B cell (primary cell): ENCODE data around the gene NR3C2. TPM values are rescaled to one million over a fixed set of nuclear protein-coding genes. Genes with fewer than 3 reads are reported as not detected.

Experiments used
- ATAC-seq: fragments of 200-7000 bp; cut with Tn5 transposase; one replicate; pipeline ENCODE4 v1.10.0; 2021; ENCODE audit warnings: low read depth, mild to moderate bottlenecking, moderate number of reproducible peaks, moderate library complexity
- CTCF ChIA-PET: fragments of 350-600 bp; sonication (Branson Sonifier 250); formaldehyde crosslinking; loops from one replicate; lab custom pipeline; 2021; ENCODE audit warnings: antibody characterized with exemption, inconsistent platforms; lab: Charles Lee
- POLR2A ChIA-PET: fragments of 350-600 bp; sonication (Branson Sonifier 250); formaldehyde crosslinking; loops from one replicate; lab custom pipeline; 2021; ENCODE audit warnings: antibody characterized with exemption; lab: Charles Lee
- DNase-seq: peaks from one replicate; pipeline ENCODE4 v3.0.0; 2013
- H2AFZ ChIP-seq: 2 replicates; pipeline ENCODE4 v1.6.1; 2012; ENCODE audit warnings: mild to moderate bottlenecking, low read depth, low read length; ENCODE audit not compliant: insufficient read depth, poor library complexity, severe bottlenecking
- H3K27ac ChIP-seq, 2 donors: 1 replicate in 1 of 2; 2 replicates in 1 of 2; pipeline ENCODE4 v1.5.1; 2012 to 2013; ENCODE audit warnings: low read length in 2 of 2, mild to moderate bottlenecking in 2 of 2, moderate library complexity in 1 of 2
- H3K27me3 ChIP-seq, 4 experiments: fragments of 200-600 bp in 1 of 4; sonication (generic) in 1 of 4; replicated peaks in 1 of 4; 1 replicate in 2 of 4; 2 replicates in 2 of 4; pipeline versions ENCODE4 v1.6.1 to v1.7.0; 2013 to 2016; ENCODE audit warnings: low read length in 3 of 4, mild to moderate bottlenecking in 2 of 4, mixed read lengths in 1 of 4, moderate library complexity in 1 of 4; ENCODE audit not compliant: insufficient read depth in 4 of 4, control insufficient read depth in 3 of 4; ENCODE audit errors: control extremely low read depth in 1 of 4
- H3K36me3 ChIP-seq, 2 experiments: replicated peaks in 1 of 2; 1 replicate in 1 of 2; 2 replicates in 1 of 2; pipeline versions ENCODE4 v1.6.1 to v1.7.1; 2013; ENCODE audit warnings: low read length in 1 of 2; ENCODE audit not compliant: insufficient read depth in 2 of 2, control insufficient read depth in 1 of 2; ENCODE audit errors: control extremely low read depth in 1 of 2, extremely low read depth in 1 of 2
- H3K4me1 ChIP-seq, 2 donors: fragments of 200-600 bp in 1 of 2; sonication (generic) in 1 of 2; 1 replicate in 1 of 2; 2 replicates in 1 of 2; pipeline versions ENCODE4 v1.5.1 to v1.6.1; 2013 to 2017; ENCODE audit warnings: low read length in 2 of 2; ENCODE audit not compliant: control insufficient read depth in 2 of 2, insufficient read depth in 2 of 2
- H3K4me2 ChIP-seq: replicated peaks from 2 replicates; pipeline ENCODE3; 2012; ENCODE audit warnings: mild to moderate bottlenecking, low read depth, low read length; ENCODE audit not compliant: poor library complexity, severe bottlenecking
- H3K4me3 ChIP-seq, 5 experiments: fragments of 200-600 bp in 1 of 5; sonication (generic) in 1 of 5; 1 replicate in 3 of 5; 2 replicates in 2 of 5; pipeline versions ENCODE4 v1.5.1 to v1.7.0; 2011 to 2016; ENCODE audit warnings: low read length in 4 of 5, mild to moderate bottlenecking in 4 of 5, low read depth in 2 of 5, control low read depth in 1 of 5, moderate library complexity in 1 of 5; ENCODE audit not compliant: insufficient read depth in 1 of 5; ENCODE audit errors: control extremely low read depth in 1 of 5, extremely low read depth in 1 of 5
- H3K79me2 ChIP-seq: fragments of 200-600 bp; sonication (generic); one replicate; pipeline ENCODE4 v1.6.0; 2016; ENCODE audit warnings: low read length; ENCODE audit not compliant: control insufficient read depth, insufficient read depth
- H3K9ac ChIP-seq: fragments of 200-600 bp; sonication (generic); 2 replicates; pipeline ENCODE4 v1.6.1; 2017; ENCODE audit warnings: mild to moderate bottlenecking, low read length, moderate library complexity
- H3K9me3 ChIP-seq, 3 donors: one replicate each; pipeline versions ENCODE4 v1.6.1 to v1.7.1; 2013; ENCODE audit warnings: low read length in 2 of 3; ENCODE audit not compliant: control insufficient read depth in 2 of 3, insufficient read depth in 1 of 3; ENCODE audit errors: control extremely low read depth in 1 of 3
- H4K20me1 ChIP-seq: 2 replicates; pipeline ENCODE4 v1.6.0; 2012; ENCODE audit warnings: mild to moderate bottlenecking, low read length; ENCODE audit not compliant: insufficient read depth, control insufficient read depth, poor library complexity, severe bottlenecking
- H3K27ac Mint-ChIP-seq: one replicate; pipeline ENCODE4 v1.8.0; 2021; ENCODE audit warnings: mixed read lengths
- H3K27me3 Mint-ChIP-seq: one replicate; pipeline ENCODE4 v1.8.0; 2021; ENCODE audit warnings: mixed read lengths
- H3K4me1 Mint-ChIP-seq: one replicate; pipeline ENCODE4 v1.8.0; 2021; ENCODE audit warnings: mixed read lengths
- H3K4me3 Mint-ChIP-seq: one replicate; pipeline ENCODE4 v1.8.0; 2021; ENCODE audit warnings: mixed read lengths
- H3K9me3 Mint-ChIP-seq: one replicate; pipeline ENCODE4 v1.8.0; 2022; ENCODE audit warnings: mixed read lengths; ENCODE audit not compliant: insufficient read depth
- CTCF ChIP-seq: fragments of 200-600 bp; IDR thresholded peaks from one replicate; pipeline ENCODE4 v1.8.0; 2022; ENCODE audit warnings: antibody characterized with exemption, mild to moderate bottlenecking
- EZH2 ChIP-seq: IDR thresholded peaks from 2 replicates; pipeline ENCODE4 v1.6.1; 2012; ENCODE audit warnings: borderline replicate concordance, low read depth, mild to moderate bottlenecking, moderate library complexity, low read length; ENCODE audit not compliant: insufficient read depth, poor library complexity, severe bottlenecking
- WGBS: methylation state at CpG from one replicate; pipeline ENCODE4 v1.1.5; 2013; ENCODE audit warnings: missing lambda C conversion rate; ENCODE audit not compliant: insufficient coverage; 5-methylcytosine and 5-hydroxymethylcytosine counted together
- intact Hi-C: fragments of 100-400 bp; cut with micrococcal nuclease; formaldehyde crosslinking; loops from one replicate; pipeline ENCODE4 v1.10.0; 2022
- polyA plus RNA-seq: library from polyadenylated mRNA; depleted of rRNA; stranded (reverse); fragments of >200 nt; gene quantifications from 2 replicates; pipeline ENCODE4 v1.2.3, GENCODE V29; 2012
- total RNA-seq, 2 donors: library from RNA; stranded (reverse); fragments of 120-200 nt in 1 of 2; gene quantifications; 1 replicate in 1 of 2; 2 replicates in 1 of 2; pipeline versions ENCODE4 v1.2.3 to v1.2.4, GENCODE V29; 2013 to 2022

The NR3C2 gene
- total and polyA plus RNA-seq, 2 donors (not counting 1 experiment from before 2014, with no cell fraction given) = 6.7 to 19.3 TPM

- no peak overlapping the region for H2AFZ ChIP-seq
- DNase-seq (no peak), ATAC-seq (no peak)
- intact Hi-C loops = no loop called here
- no peaks in the 10 kb centered on the region for H3K4me1 Mint-ChIP-seq
- H3K9me3 ChIP-seq = peaks cover 0 to under 1% (median 0%) of the 10 kb centered on the region in 3 donors
- H3K4me2 ChIP-seq = no peak overlapping the region
- H3K4me1 ChIP-seq = no peaks in the 10 kb centered on the region
- no peaks in the 10 kb centered on the region for H3K79me2 ChIP-seq
- CTCF ChIA-PET = no interaction called here
- no peak overlapping the region for H3K4me3 Mint-ChIP-seq
- no peaks in the 10 kb centered on the region for H4K20me1 ChIP-seq
- no peak for TF ChIP-seq EZH2
- TF ChIP-seq CTCF = no peak
- POLR2A ChIA-PET = no interaction called here
- H3K27me3 Mint-ChIP-seq = no peaks in the 10 kb centered on the region
- no peak overlapping the region for H3K27ac Mint-ChIP-seq
- H3K9ac ChIP-seq = no peak overlapping the region
- H3K27me3 ChIP-seq = no peaks in the 10 kb centered on the region
- 80% methylated on average over 1 of the region's 3 CpGs for WGBS
- no peaks in the 10 kb centered on the region for H3K9me3 Mint-ChIP-seq
- H3K36me3 ChIP-seq = no peaks in the 10 kb centered on the region
- no peak overlapping the region for H3K4me3 ChIP-seq
- H3K27ac ChIP-seq = no peak overlapping the region
These were observed 136.5 kb downstream of the NR3C2 start for GRCh38 chr4:148305751-148306150.

- H3K27ac Mint-ChIP-seq = no peak overlapping the region
- intact Hi-C loops = no loop called here
- Histone ChIP-seq H3K4me3 (no peak overlapping the region), H3K27me3 (no peaks in the 10 kb centered on the region), H3K4me1 (no peaks in the 10 kb centered on the region), H2AFZ (no peak overlapping the region), H3K79me2 (no peaks in the 10 kb centered on the region), H3K4me2 (no peak overlapping the region), H3K9me3 (peaks cover 0 to 17% (median 4%) of the 10 kb centered on the region in 3 donors), H3K36me3 (no peaks in the 10 kb centered on the region), H3K27ac (no peak overlapping the region), H3K9ac (no peak overlapping the region), H4K20me1 (no peaks in the 10 kb centered on the region)
- WGBS = no CpG with 5 or more reads among the region's 1 CpG
- no peak for ATAC-seq
- no peaks in the 10 kb centered on the region for H3K27me3 Mint-ChIP-seq
- no peak overlapping the region for H3K4me3 Mint-ChIP-seq
- H3K9me3 Mint-ChIP-seq = no peaks in the 10 kb centered on the region
- TF ChIP-seq EZH2 (no peak), CTCF (no peak)
- peaks cover 2% of the 10 kb centered on the region for H3K4me1 Mint-ChIP-seq
- ChIA-PET CTCF (no interaction called here), POLR2A (no interaction called here)
- DNase-seq = no peak
These were observed 139.8 kb downstream of the NR3C2 start for GRCh38 chr4:148302416-148302815.
